ENCODE results near the gene MGAT5B. TPM values are rescaled to one million over a fixed set of nuclear protein-coding genes. Genes with fewer than 3 reads are reported as not detected.

The MGAT5B gene
- total RNA-seq, 3 donors from 2014 or later: 0.18 to 0.41 (median 0.21) TPM

GRCh38 chr17:76878568-76878967 is 10.4 kb downstream of the MGAT5B start:
- Mint-ChIP-seq H3K36me3 (ENCODE audit: insufficient read depth) (peaks cover 4% of the 10 kb centered on the region), H3K4me1 (ENCODE audit: low read depth) (no peaks in the 10 kb centered on the region), H3K9me3 (peaks cover 7% of the 10 kb centered on the region), H3K4me3 (no peak overlapping the region), H3K27me3 (ENCODE audit: low read depth) (peaks cover 2% of the 10 kb centered on the region)
- DNase-seq: no peak
- no peak for ATAC-seq

GRCh38 chr17:76879254-76879653 is 11.1 kb downstream of the MGAT5B start:
- Mint-ChIP-seq H3K36me3 (ENCODE audit: insufficient read depth) (peaks cover 4% of the 10 kb centered on the region), H3K27me3 (ENCODE audit: low read depth) (peaks cover 2% of the 10 kb centered on the region), H3K4me1 (ENCODE audit: low read depth) (no peaks in the 10 kb centered on the region), H3K4me3 (no peak overlapping the region), H3K9me3 (peaks cover 7% of the 10 kb centered on the region)
- ATAC-seq (no peak), DNase-seq (no peak)

- DNase-seq (no peak), ATAC-seq (no peak)
- no peak overlapping the region for H3K4me3 Mint-ChIP-seq
- H3K36me3 Mint-ChIP-seq (ENCODE audit: insufficient read depth): peaks cover 4% of the 10 kb centered on the region
- peaks cover 7% of the 10 kb centered on the region for H3K9me3 Mint-ChIP-seq
- no peaks in the 10 kb centered on the region for H3K4me1 Mint-ChIP-seq (ENCODE audit: low read depth)
- H3K27me3 Mint-ChIP-seq (ENCODE audit: low read depth): peaks cover 2% of the 10 kb centered on the region
Observed at GRCh38 chr17:76879691-76880090, 11.5 kb downstream of the MGAT5B start.

- Mint-ChIP-seq H3K4me1 (ENCODE audit: low read depth) (no peaks in the 10 kb centered on the region), H3K9me3 (peaks cover 5% of the 10 kb centered on the region), H3K36me3 (ENCODE audit: insufficient read depth) (peaks cover 4% of the 10 kb centered on the region), H3K4me3 (no peak overlapping the region), H3K27me3 (ENCODE audit: low read depth) (peaks cover 2% of the 10 kb centered on the region)
- ATAC-seq (no peak), DNase-seq (no peak)
Observed at GRCh38 chr17:76880268-76880667, 12.1 kb downstream of the MGAT5B start.

- Mint-ChIP-seq H3K9me3 (no peaks in the 10 kb centered on the region), H3K4me1 (ENCODE audit: low read depth) (no peaks in the 10 kb centered on the region), H3K4me3 (no peak overlapping the region), H3K36me3 (ENCODE audit: insufficient read depth) (no peaks in the 10 kb centered on the region), H3K27me3 (ENCODE audit: low read depth) (peaks cover 2% of the 10 kb centered on the region)
- ATAC-seq (no peak), DNase-seq (no peak)
Observed at GRCh38 chr17:76880971-76881370, 12.8 kb downstream of the MGAT5B start.

GRCh38 chr17:76881408-76881807 is 13.2 kb downstream of the MGAT5B start:
- Mint-ChIP-seq H3K4me3 (no peak overlapping the region), H3K9me3 (no peaks in the 10 kb centered on the region), H3K4me1 (ENCODE audit: low read depth) (no peaks in the 10 kb centered on the region), H3K27me3 (ENCODE audit: low read depth) (peaks cover 2% of the 10 kb centered on the region), H3K36me3 (ENCODE audit: insufficient read depth) (no peaks in the 10 kb centered on the region)
- no peak for ATAC-seq
- no peak for DNase-seq

- ATAC-seq: no peak
- no peak overlapping the region for H3K4me3 Mint-ChIP-seq
- H3K9me3 Mint-ChIP-seq: no peaks in the 10 kb centered on the region
- no peak for DNase-seq
- peaks cover 2% of the 10 kb centered on the region for H3K27me3 Mint-ChIP-seq (ENCODE audit: low read depth)
- no peaks in the 10 kb centered on the region for H3K4me1 Mint-ChIP-seq (ENCODE audit: low read depth)
- no peaks in the 10 kb centered on the region for H3K36me3 Mint-ChIP-seq (ENCODE audit: insufficient read depth)
Observed at GRCh38 chr17:76881966-76882365, 13.8 kb downstream of the MGAT5B start.

- DNase-seq: no peak
- H3K36me3 Mint-ChIP-seq (ENCODE audit: insufficient read depth): no peaks in the 10 kb centered on the region
- H3K9me3 Mint-ChIP-seq: no peaks in the 10 kb centered on the region
- no peaks in the 10 kb centered on the region for H3K27me3 Mint-ChIP-seq (ENCODE audit: low read depth)
- no peaks in the 10 kb centered on the region for H3K4me1 Mint-ChIP-seq (ENCODE audit: low read depth)
- no peak for ATAC-seq
- no peak overlapping the region for H3K4me3 Mint-ChIP-seq
Observed at GRCh38 chr17:76883744-76884525, 15.7 kb downstream of the MGAT5B start.

GRCh38 chr17:76884995-76885893 is 17.0 kb downstream of the MGAT5B start:
- ATAC-seq: no peak
- Mint-ChIP-seq H3K4me1 (ENCODE audit: low read depth) (no peaks in the 10 kb centered on the region), H3K4me3 (no peak overlapping the region), H3K27me3 (ENCODE audit: low read depth) (no peaks in the 10 kb centered on the region), H3K9me3 (no peaks in the 10 kb centered on the region), H3K36me3 (ENCODE audit: insufficient read depth) (no peaks in the 10 kb centered on the region)
- DNase-seq: no peak

- ATAC-seq: no peak
- no peak for DNase-seq
- H3K4me1 Mint-ChIP-seq (ENCODE audit: low read depth): no peaks in the 10 kb centered on the region
- no peaks in the 10 kb centered on the region for H3K27me3 Mint-ChIP-seq (ENCODE audit: low read depth)
- no peak overlapping the region for H3K4me3 Mint-ChIP-seq
- no peaks in the 10 kb centered on the region for H3K9me3 Mint-ChIP-seq
- no peaks in the 10 kb centered on the region for H3K36me3 Mint-ChIP-seq (ENCODE audit: insufficient read depth)
Observed at GRCh38 chr17:76885894-76886290, 17.7 kb downstream of the MGAT5B start.

GRCh38 chr17:76886395-76886794 is 18.2 kb downstream of the MGAT5B start:
- H3K36me3 Mint-ChIP-seq (ENCODE audit: insufficient read depth): no peaks in the 10 kb centered on the region
- ATAC-seq: no peak

GRCh38 chr17:76887802-76888201 is 19.6 kb downstream of the MGAT5B start:
- no peak for DNase-seq
- Mint-ChIP-seq H3K4me1 (ENCODE audit: low read depth) (no peaks in the 10 kb centered on the region), H3K27me3 (ENCODE audit: low read depth) (no peaks in the 10 kb centered on the region), H3K9me3 (no peaks in the 10 kb centered on the region), H3K36me3 (ENCODE audit: insufficient read depth) (no peaks in the 10 kb centered on the region), H3K4me3 (no peak overlapping the region)
- ATAC-seq: no peak

More at GRCh38 chr17:76886395-76886794, 18.2 kb downstream of the MGAT5B start:
- H3K9me3 Mint-ChIP-seq: no peaks in the 10 kb centered on the region
- no peaks in the 10 kb centered on the region for H3K27me3 Mint-ChIP-seq (ENCODE audit: low read depth)
- no peak for DNase-seq
- no peaks in the 10 kb centered on the region for H3K4me1 Mint-ChIP-seq (ENCODE audit: low read depth)
- H3K4me3 Mint-ChIP-seq: no peak overlapping the region

- no peaks in the 10 kb centered on the region for H3K4me1 Mint-ChIP-seq (ENCODE audit: low read depth)
- no peaks in the 10 kb centered on the region for H3K36me3 Mint-ChIP-seq (ENCODE audit: insufficient read depth)
- ATAC-seq: no peak
Observed at GRCh38 chr17:76888661-76889060, 20.5 kb downstream of the MGAT5B start.

GRCh38 chr17:76889323-76889722 is 21.1 kb downstream of the MGAT5B start:
- DNase-seq: no peak
- Mint-ChIP-seq H3K27me3 (ENCODE audit: low read depth) (no peaks in the 10 kb centered on the region), H3K36me3 (ENCODE audit: insufficient read depth) (no peaks in the 10 kb centered on the region), H3K4me1 (ENCODE audit: low read depth) (no peaks in the 10 kb centered on the region), H3K4me3 (no peak overlapping the region), H3K9me3 (no peaks in the 10 kb centered on the region)
- ATAC-seq: no peak

More at GRCh38 chr17:76888661-76889060, 20.5 kb downstream of the MGAT5B start:
- no peaks in the 10 kb centered on the region for H3K9me3 Mint-ChIP-seq
- H3K27me3 Mint-ChIP-seq (ENCODE audit: low read depth): no peaks in the 10 kb centered on the region
- no peak for DNase-seq
- H3K4me3 Mint-ChIP-seq: no peak overlapping the region

- no peak for ATAC-seq
- Mint-ChIP-seq H3K36me3 (ENCODE audit: insufficient read depth) (no peaks in the 10 kb centered on the region), H3K27me3 (ENCODE audit: low read depth) (no peaks in the 10 kb centered on the region), H3K9me3 (no peaks in the 10 kb centered on the region), H3K4me1 (ENCODE audit: low read depth) (no peaks in the 10 kb centered on the region), H3K4me3 (no peak overlapping the region)
- no peak for DNase-seq
Observed at GRCh38 chr17:76892329-76892728, 24.1 kb downstream of the MGAT5B start.

Data from activated T-cell treated with anti-CD3 and anti-CD28 coated beads, Interleukin-2, amount 50 U/mL, for 4 hours (primary cell).